ENCODE measurements around the gene CD109.
A peak's percentile ranks its signal among the peaks of the same experiment; 100 is the strongest.
"Not testable (repeated sequence)": the region's sequence is repeated elsewhere in the genome, so short reads cannot be mapped to it uniquely, and the experiment has no call there.

Gene CD109

DNA sequence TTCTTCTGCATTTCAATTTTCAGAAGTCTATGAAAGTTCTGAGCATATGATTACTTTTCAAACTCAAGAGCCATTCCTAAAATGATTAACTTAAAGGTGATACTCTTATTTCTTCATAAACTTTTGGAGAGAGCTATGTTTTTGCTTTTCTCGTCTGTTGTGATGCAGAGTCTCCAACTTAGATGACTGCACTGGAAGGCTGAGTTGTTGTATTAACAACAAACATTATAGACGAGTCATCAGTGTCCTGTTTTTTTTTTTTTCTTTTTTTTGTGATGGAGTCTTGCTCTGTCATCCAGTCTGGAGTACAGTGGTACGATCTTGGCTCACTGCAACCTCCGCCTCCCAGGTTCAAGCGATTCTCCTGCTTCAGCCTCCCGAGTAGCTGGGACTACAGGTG lies 101.9 kb downstream of the CD109 start:
- DNase-seq (ENCODE audit: extremely low read depth, low read depth) = no peak
- TF ChIP-seq, protein P1, sequence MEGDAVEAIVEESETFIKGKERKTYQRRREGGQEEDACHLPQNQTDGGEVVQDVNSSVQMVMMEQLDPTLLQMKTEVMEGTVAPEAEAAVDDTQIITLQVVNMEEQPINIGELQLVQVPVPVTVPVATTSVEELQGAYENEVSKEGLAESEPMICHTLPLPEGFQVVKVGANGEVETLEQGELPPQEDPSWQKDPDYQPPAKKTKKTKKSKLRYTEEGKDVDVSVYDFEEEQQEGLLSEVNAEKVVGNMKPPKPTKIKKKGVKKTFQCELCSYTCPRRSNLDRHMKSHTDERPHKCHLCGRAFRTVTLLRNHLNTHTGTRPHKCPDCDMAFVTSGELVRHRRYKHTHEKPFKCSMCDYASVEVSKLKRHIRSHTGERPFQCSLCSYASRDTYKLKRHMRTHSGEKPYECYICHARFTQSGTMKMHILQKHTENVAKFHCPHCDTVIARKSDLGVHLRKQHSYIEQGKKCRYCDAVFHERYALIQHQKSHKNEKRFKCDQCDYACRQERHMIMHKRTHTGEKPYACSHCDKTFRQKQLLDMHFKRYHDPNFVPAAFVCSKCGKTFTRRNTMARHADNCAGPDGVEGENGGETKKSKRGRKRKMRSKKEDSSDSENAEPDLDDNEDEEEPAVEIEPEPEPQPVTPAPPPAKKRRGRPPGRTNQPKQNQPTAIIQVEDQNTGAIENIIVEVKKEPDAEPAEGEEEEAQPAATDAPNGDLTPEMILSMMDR (IDR thresholded peaks at IDR 0.05; ENCODE audit: low read depth, low read length) = no peak

DNA sequence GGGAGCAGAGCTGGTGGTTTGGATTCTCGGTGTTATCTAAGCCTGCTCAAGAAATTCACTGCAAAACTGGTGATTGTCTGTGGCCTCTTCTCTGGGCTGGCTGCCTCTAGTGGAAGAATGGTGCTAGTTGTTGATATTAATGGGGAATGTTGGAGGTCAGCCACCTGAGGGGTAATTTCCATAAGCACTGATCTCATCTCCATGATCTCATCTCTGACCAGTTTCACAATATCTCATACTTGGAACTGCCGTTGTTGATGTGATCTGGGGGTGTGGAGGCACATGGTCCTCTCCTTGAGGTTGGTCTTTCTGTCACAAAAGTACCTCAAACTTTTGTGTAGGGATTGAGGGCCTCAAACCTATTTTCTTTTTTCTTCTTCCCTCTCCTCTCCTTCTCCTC lies 102.6 kb downstream of the CD109 start:
- DNase-seq (ENCODE audit: extremely low read depth, low read depth) = peak; percentile 87
- TF ChIP-seq, protein P1 (IDR thresholded peaks at IDR 0.05; ENCODE audit: low read depth, low read length) = peak; percentile 52

DNA sequence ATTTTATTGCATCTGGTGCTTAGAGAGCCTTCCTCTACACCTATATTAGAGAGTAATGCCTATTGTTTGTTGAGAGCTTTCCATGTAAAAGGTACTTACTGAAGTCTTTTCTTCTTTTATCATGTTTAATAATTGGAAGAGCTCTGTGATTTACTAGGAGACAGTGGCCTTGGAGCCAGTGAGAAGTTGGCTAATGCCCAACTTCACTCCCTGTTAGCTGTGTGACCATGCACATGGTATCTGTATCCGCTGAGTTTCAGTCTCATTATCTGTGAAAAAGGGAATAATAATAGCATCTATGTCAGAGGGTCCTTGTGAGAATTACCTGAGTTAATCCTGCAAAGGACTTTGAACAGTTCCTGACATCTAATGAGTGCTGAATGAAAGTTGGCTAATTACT lies 105.0 kb downstream of the CD109 start:
- TF ChIP-seq, protein P1 (IDR thresholded peaks at IDR 0.05; ENCODE audit: low read depth, low read length) = no peak
- DNase-seq (ENCODE audit: extremely low read depth, low read depth) = no peak

DNA sequence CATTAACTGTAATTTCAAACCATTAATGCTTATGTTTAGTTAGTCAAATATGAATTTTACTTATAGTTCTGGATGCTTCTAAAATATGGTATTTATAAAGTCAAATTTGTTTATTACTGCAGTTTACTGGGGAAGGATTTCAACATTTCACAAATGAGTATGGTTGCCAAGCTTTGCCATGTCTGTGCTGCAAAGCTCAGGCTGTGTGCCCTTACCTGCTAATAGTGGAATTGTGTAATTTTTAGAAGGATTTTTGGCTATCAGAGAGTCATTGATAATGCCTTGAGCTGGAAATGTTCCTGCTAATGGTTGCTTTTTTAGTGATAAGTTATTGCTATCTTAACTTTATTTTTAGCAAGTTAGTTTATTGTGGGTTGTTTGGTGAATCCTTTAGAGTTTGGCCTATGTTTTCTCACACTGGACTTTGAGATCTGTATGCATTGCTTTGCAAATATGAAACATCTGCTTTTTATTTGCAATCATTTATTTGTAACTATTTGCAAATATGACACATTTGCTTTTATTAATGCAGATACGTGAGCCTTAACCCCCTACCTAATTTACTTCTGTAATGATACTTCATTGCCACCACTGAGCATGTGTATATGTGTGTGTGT lies 105.8 kb downstream of the CD109 start:
- DNase-seq (ENCODE audit: extremely low read depth, low read depth) = no peak
- TF ChIP-seq, protein P1 (IDR thresholded peaks at IDR 0.05; ENCODE audit: low read depth, low read length) = no peak

DNA sequence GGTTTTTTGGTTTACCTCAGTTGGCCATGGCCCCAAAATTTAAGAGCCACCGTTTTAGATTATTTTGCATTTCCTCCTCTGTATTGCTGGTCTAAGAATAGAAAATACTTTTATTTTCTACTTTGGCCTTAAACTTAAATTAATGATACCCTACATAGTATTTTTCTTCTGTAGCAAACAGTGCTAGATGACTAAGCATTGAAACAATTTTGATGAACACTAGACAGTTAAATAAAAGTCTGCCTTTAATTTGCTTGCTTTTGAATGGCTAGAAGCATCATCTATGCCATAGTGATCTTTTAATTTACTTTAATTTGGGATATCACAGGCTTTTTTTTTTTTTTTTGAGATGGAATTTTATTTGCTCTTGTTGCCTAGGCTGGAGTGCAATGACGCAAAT lies 106.4 kb downstream of the CD109 start:
- TF ChIP-seq, protein P1 (IDR thresholded peaks at IDR 0.05; ENCODE audit: low read depth, low read length) = no peak

DNA sequence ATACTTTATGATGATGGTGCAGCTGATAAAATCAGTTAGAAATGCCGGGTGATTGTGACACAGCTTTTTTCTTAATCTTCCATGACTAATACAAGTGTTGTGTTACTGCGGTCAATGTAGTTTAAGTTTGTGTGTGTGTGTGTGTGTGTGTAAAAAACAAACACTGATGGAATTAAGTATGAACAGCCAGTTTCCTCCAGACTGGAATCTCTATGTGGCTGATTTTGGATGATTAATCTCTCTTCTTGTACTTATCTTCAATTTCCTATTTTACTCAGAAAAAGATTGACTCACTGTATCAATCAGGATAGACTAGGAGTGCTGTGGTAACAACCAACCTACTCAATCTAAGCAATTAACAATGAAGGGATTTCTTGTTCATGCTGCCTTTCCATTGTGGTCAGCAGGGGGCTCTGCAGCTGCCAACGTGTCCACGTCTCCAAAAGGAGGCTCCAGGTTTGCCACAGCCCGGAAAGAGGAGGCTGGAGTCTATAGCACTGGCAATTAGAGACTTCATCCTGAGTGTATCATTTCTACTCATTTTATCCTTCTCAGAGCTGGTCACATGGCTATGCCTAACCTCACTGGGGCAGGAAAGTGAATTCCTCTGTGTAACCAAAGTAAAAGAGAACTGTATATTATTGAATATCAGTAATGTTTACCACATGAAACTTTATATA lies 107.7 kb downstream of the CD109 start:
- TF ChIP-seq, protein P1 (IDR thresholded peaks at IDR 0.05; ENCODE audit: low read depth, low read length) = peak; percentile 58
- DNase-seq (ENCODE audit: extremely low read depth, low read depth) = peak; percentile 93

More for the DNA sequence above, 106.4 kb downstream of the CD109 start:
- DNase-seq (ENCODE audit: extremely low read depth, low read depth) = no peak

DNA sequence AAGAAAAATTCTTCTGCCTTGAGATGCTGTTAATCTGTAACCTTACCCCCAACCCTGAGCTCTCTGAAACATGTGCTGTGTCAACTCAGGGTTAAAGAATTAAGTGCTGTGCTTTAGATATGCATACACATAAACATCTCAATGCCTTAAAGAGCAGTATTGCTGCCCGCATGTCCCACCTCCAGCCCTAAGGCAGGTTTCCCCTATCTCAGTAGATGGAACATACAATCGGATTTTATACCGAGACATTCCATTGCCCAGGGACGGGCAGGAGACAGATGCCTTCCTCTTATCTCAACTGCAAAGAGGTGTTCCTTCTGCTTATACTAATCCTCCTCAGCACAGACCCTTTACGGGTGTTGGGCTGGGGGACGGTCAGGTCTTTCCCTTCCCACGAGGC lies 109.2 kb downstream of the CD109 start:
- DNase-seq (ENCODE audit: extremely low read depth, low read depth) = not testable (repeated sequence)

DNA sequence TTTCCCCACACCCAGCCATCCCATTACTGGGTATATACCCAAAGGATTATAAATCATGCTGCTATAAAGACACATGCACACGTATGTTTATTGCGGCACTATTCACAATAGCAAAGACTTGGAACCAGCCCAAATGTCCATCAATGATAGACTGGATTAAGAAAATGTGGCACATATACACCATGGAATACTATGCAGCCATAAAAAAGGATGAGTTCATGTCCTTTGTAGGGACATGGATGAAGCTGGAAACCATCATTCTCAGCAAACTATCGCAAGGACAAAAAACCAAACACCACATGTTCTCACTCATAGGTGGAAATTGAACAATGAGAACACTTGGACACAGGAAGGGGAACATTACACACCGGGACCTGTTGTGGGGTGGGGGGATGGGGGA lies 110.0 kb downstream of the CD109 start:
- DNase-seq (ENCODE audit: extremely low read depth, low read depth) = not testable (repeated sequence)

All from AG09319 (cell line).